HFFc6 (cell line): ENCODE data around the gene ACOT11. TPM values are rescaled to one million over a fixed set of nuclear protein-coding genes. Genes with fewer than 3 reads are reported as not detected.

Experiments used
- DNase-seq: peaks from one replicate; pipeline ENCODE4 v3.0.0-alpha.2; 2018
- H3K27ac Mint-ChIP-seq: 2 replicates; pipeline ENCODE4 v1.8.0; 2020; ENCODE audit warnings: mild to moderate bottlenecking, mixed read lengths
- H3K27me3 Mint-ChIP-seq: 2 replicates; pipeline ENCODE4 v1.8.0; 2021; ENCODE audit warnings: mild to moderate bottlenecking, moderate library complexity, mixed read lengths; ENCODE audit not compliant: insufficient read depth
- H3K36me3 Mint-ChIP-seq: 2 replicates; pipeline ENCODE4 v1.8.0; 2021; ENCODE audit warnings: low read depth, mixed read lengths
- H3K4me1 Mint-ChIP-seq: 2 replicates; pipeline ENCODE4 v1.8.0; 2020; ENCODE audit warnings: low read depth, mixed read lengths
- H3K4me3 Mint-ChIP-seq: 2 replicates; pipeline ENCODE4 v1.8.0; 2020; ENCODE audit warnings: mild to moderate bottlenecking, moderate library complexity, mixed read lengths
- H3K9me3 Mint-ChIP-seq: 2 replicates; pipeline ENCODE4 v1.8.0; 2020; ENCODE audit warnings: mild to moderate bottlenecking, mixed read lengths
- CTCF ChIP-seq: fragments of 200-600 bp; sonication (generic); IDR thresholded peaks from 2 replicates; pipeline ENCODE4 v1.5.0; 2021; ENCODE audit warnings: antibody characterized with exemption, mild to moderate bottlenecking
- total RNA-seq, 6 experiments: library from RNA; stranded (reverse); fragmentation: NEBNext Ultra II Directional; extraction: Animal tissue kit (Norgen Biotek cat#: 25700); gene quantifications; 2 replicates in 1 of 6; 3 replicates in 5 of 6; pipeline ENCODE4 v1.2.3, GENCODE V29; 2021

Gene ACOT11
- total RNA-seq, 6 experiments from 2014 or later, result 2.9 to 4.8 (median 3.8) TPM

- TF ChIP-seq CTCF, result no peak
- Mint-ChIP-seq H3K27me3 (peaks cover 4% of the 10 kb centered on the region), H3K9me3 (no peaks in the 10 kb centered on the region), H3K27ac (no peak overlapping the region), H3K4me3 (no peak overlapping the region), H3K4me1 (peaks cover 6% of the 10 kb centered on the region; the same call in 1 of the 2 replicates), H3K36me3 (no peaks in the 10 kb centered on the region)
- DNase-seq, result no peak
These were observed 61.4 kb downstream of the ACOT11 start for GRCh38 chr1:54609301-54609921.

GRCh38 chr1:54610048-54610447, 62.0 kb downstream of the ACOT11 start:
- no peak for TF ChIP-seq CTCF
- Mint-ChIP-seq H3K4me1 (peaks cover 6% of the 10 kb centered on the region; the same call in 1 of the 2 replicates), H3K36me3 (no peaks in the 10 kb centered on the region), H3K4me3 (no peak overlapping the region), H3K27me3 (peaks cover 5% of the 10 kb centered on the region), H3K27ac (no peak overlapping the region), H3K9me3 (no peaks in the 10 kb centered on the region)
- DNase-seq, result peak; percentile 17

GRCh38 chr1:54610601-54611580, 62.9 kb downstream of the ACOT11 start:
- no peaks in the 10 kb centered on the region for H3K36me3 Mint-ChIP-seq
- no peak overlapping the region for H3K27ac Mint-ChIP-seq

GRCh38 chr1:54611621-54612020, 63.6 kb downstream of the ACOT11 start:
- H3K4me1 Mint-ChIP-seq, result peaks cover 6% of the 10 kb centered on the region; the same call in 1 of the 2 replicates

More at GRCh38 chr1:54610601-54611580, 62.9 kb downstream of the ACOT11 start:
- Mint-ChIP-seq H3K4me3 (no peak overlapping the region), H3K4me1 (peaks cover 6% of the 10 kb centered on the region; the same call in 1 of the 2 replicates), H3K27me3 (peaks cover 11% of the 10 kb centered on the region), H3K9me3 (no peaks in the 10 kb centered on the region)
- TF ChIP-seq CTCF, result no peak
- DNase-seq, result no peak

More at GRCh38 chr1:54611621-54612020, 63.6 kb downstream of the ACOT11 start:
- DNase-seq, result no peak
- H3K27ac Mint-ChIP-seq, result no peak overlapping the region
- TF ChIP-seq CTCF, result no peak
- H3K36me3 Mint-ChIP-seq, result no peaks in the 10 kb centered on the region
- peaks cover 12% of the 10 kb centered on the region for H3K27me3 Mint-ChIP-seq
- H3K4me3 Mint-ChIP-seq, result no peak overlapping the region
- H3K9me3 Mint-ChIP-seq, result no peaks in the 10 kb centered on the region
